ENCODE results near the gene HSD17B3.
"Not testable (repeated sequence)": the region's sequence is repeated elsewhere in the genome, so short reads cannot be mapped to it uniquely, and the experiment has no call there.

HSD17B3 gene

DNA sequence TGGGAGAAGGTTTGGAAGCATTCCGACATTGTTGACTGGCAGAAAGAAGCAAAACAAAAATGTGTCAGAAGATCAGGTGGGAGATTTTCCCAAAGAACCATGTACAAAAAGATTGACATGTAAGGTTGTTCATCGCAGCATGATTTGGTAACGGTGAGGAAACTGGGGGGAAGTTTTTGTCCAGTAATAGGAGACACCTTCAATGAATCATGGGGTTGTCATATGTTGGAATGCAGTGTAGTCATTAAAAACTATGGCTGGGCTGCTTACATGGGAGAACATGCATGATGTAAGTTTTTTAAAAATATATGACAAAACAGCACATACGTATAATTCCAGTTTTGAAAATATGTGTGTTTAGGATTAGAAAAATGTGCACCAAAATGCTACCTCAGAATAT is 50.5 kb downstream of the HSD17B3 start:
- Histone ChIP-seq H3K27me3 (ENCODE audit: insufficient read depth, low read length) (no peaks in the 10 kb centered on the region), H3K9ac (ENCODE audit: low read depth, low read length) (no peak overlapping the region), H3K36me3 (ENCODE audit: insufficient read depth, low read depth, low read length) (no peaks in the 10 kb centered on the region), H3K4me3 (ENCODE audit: low read length) (no peak overlapping the region), H3K9me3 (ENCODE audit: insufficient read depth, low read depth, low read length) (no peaks in the 10 kb centered on the region), H3K4me1 (ENCODE audit: insufficient read depth, low read length) (peaks cover 3% of the 10 kb centered on the region; the same call in 1 of the 2 replicates), H3K27ac (ENCODE audit: low read length) (no peak overlapping the region)

DNA sequence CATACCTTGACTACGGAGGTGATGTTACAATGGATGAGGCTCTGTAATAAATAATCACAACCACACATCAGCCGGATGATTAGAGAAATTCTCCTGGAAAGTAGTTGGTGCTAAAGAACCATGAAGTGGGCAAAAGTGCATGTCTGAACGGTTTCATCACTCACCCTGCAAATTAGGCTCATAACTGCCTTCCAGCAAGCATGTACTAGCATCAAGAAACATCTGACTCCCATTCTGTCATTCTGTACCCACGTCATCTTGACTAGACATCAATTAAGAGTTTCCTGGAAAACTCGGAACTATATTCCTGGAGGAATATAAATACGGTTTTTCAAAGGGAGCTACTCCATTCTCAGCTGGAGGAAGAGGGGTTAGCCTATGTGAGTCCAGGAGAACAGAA is 52.2 kb downstream of the HSD17B3 start:
- H3K9ac ChIP-seq (ENCODE audit: low read depth, low read length), result no peak overlapping the region
- H3K27ac ChIP-seq (ENCODE audit: low read length), result no peak overlapping the region
- H3K4me1 ChIP-seq (ENCODE audit: insufficient read depth, low read length), result no peaks in the 10 kb centered on the region
- H3K9me3 ChIP-seq (ENCODE audit: insufficient read depth, low read depth, low read length), result no peaks in the 10 kb centered on the region
- no peaks in the 10 kb centered on the region for H3K36me3 ChIP-seq (ENCODE audit: insufficient read depth, low read depth, low read length)
- H3K27me3 ChIP-seq (ENCODE audit: insufficient read depth, low read length), result no peaks in the 10 kb centered on the region
- no peak overlapping the region for H3K4me3 ChIP-seq (ENCODE audit: low read length)

- Histone ChIP-seq H3K27ac (ENCODE audit: low read length) (no peak overlapping the region), H3K9me3 (ENCODE audit: insufficient read depth, low read depth, low read length) (no peaks in the 10 kb centered on the region), H3K9ac (ENCODE audit: low read depth, low read length) (no peak overlapping the region), H3K4me3 (ENCODE audit: low read length) (no peak overlapping the region), H3K36me3 (ENCODE audit: insufficient read depth, low read depth, low read length) (no peaks in the 10 kb centered on the region), H3K27me3 (ENCODE audit: insufficient read depth, low read length) (no peaks in the 10 kb centered on the region), H3K4me1 (ENCODE audit: insufficient read depth, low read length) (no peaks in the 10 kb centered on the region)
Measured at GRCh38 chr9:96246267-96246671, 55.7 kb downstream of the HSD17B3 start.

- Histone ChIP-seq H3K27me3 (ENCODE audit: insufficient read depth, low read length) (no peaks in the 10 kb centered on the region), H3K36me3 (ENCODE audit: insufficient read depth, low read depth, low read length) (no peaks in the 10 kb centered on the region), H3K9ac (ENCODE audit: low read depth, low read length) (no peak overlapping the region), H3K4me3 (ENCODE audit: low read length) (no peak overlapping the region), H3K4me1 (ENCODE audit: insufficient read depth, low read length) (no peaks in the 10 kb centered on the region), H3K9me3 (ENCODE audit: insufficient read depth, low read depth, low read length) (no peaks in the 10 kb centered on the region), H3K27ac (ENCODE audit: low read length) (no peak overlapping the region)
Measured at GRCh38 chr9:96245399-96245798, 56.6 kb downstream of the HSD17B3 start.

DNA sequence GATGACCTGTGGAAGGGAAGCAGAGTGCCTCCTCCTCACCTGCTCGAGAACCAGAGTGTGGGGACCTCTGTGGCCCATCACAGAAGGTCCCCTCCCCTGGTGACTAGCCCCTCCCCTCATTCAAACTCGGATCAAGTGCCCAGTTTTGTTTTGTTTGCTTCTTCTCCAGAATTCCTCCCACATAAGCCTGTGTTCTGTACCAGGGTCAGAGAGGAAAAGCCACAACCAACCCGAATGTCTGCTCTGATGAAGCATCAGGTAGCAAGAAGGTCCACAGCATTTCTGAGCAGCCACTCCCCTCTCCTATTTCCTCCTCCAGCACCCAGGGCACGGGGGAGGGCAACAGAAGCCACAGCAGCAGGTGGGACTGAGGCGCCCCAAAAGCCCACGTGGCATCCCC is 58.2 kb downstream of the HSD17B3 start:
- H3K4me1 ChIP-seq (ENCODE audit: insufficient read depth, low read length), result no peaks in the 10 kb centered on the region
- H3K27me3 ChIP-seq (ENCODE audit: insufficient read depth, low read length), result no peaks in the 10 kb centered on the region
- H3K9me3 ChIP-seq (ENCODE audit: insufficient read depth, low read depth, low read length), result no peaks in the 10 kb centered on the region
- no peak overlapping the region for H3K4me3 ChIP-seq (ENCODE audit: low read length)
- H3K36me3 ChIP-seq (ENCODE audit: insufficient read depth, low read depth, low read length), result no peaks in the 10 kb centered on the region
- H3K9ac ChIP-seq (ENCODE audit: low read depth, low read length), result no peak overlapping the region
- no peak overlapping the region for H3K27ac ChIP-seq (ENCODE audit: low read length)

- no peak overlapping the region for H3K27ac ChIP-seq (ENCODE audit: low read length)
- H3K36me3 ChIP-seq (ENCODE audit: insufficient read depth, low read depth, low read length), result no peaks in the 10 kb centered on the region
- H3K4me3 ChIP-seq (ENCODE audit: low read length), result no peak overlapping the region
- H3K4me1 ChIP-seq (ENCODE audit: insufficient read depth, low read length), result no peaks in the 10 kb centered on the region
- no peaks in the 10 kb centered on the region for H3K9me3 ChIP-seq (ENCODE audit: insufficient read depth, low read depth, low read length)
- H3K27me3 ChIP-seq (ENCODE audit: insufficient read depth, low read length), result no peaks in the 10 kb centered on the region
- no peak overlapping the region for H3K9ac ChIP-seq (ENCODE audit: low read depth, low read length)
Measured at GRCh38 chr9:96242811-96243210, 59.2 kb downstream of the HSD17B3 start.

- Histone ChIP-seq H3K9me3 (ENCODE audit: insufficient read depth, low read depth, low read length) (no peaks in the 10 kb centered on the region), H3K4me3 (ENCODE audit: low read length) (no peak overlapping the region), H3K4me1 (ENCODE audit: insufficient read depth, low read length) (no peaks in the 10 kb centered on the region), H3K27me3 (ENCODE audit: insufficient read depth, low read length) (no peaks in the 10 kb centered on the region), H3K27ac (ENCODE audit: low read length) (no peak overlapping the region), H3K36me3 (ENCODE audit: insufficient read depth, low read depth, low read length) (no peaks in the 10 kb centered on the region), H3K9ac (ENCODE audit: low read depth, low read length) (no peak overlapping the region)
Measured at GRCh38 chr9:96241391-96241809, 60.6 kb downstream of the HSD17B3 start.

DNA sequence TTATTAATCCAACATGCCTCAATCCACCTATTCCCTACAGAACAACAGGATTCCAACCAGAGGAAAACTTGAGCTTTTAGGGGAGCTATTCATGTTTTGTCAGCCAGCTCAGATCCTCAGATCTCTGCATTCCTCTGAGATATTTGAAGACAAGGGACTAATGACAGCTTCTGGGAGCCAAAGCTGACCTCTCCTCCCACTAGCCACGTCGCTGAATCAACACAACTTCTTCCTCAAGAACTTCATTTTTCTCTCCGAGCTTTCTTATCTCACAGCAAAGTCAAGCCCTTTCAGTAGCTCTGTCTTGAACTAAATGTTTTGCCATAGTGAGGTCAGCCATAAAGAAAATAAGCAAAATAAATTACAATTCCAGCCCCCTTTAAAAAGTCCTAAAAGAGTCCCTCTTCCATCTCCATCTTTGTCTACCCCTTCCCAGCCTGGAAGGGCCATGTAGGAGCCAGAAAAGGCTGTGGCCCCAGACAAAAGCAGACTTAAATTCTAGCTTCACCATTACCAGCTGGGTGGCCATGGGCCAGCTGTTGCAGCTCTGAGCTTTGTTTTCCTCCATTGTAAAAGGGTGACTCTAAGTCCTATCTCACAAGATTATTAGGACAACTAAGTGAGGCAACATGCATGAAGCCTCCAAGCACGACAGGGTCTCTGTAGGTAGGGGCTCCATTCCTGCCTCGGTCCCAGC is 65.0 kb downstream of the HSD17B3 start:
- Histone ChIP-seq H3K27ac (ENCODE audit: low read length) (no peak overlapping the region), H3K36me3 (ENCODE audit: insufficient read depth, low read depth, low read length) (no peaks in the 10 kb centered on the region), H3K9ac (ENCODE audit: low read depth, low read length) (no peak overlapping the region), H3K4me1 (ENCODE audit: insufficient read depth, low read length) (no peaks in the 10 kb centered on the region), H3K9me3 (ENCODE audit: insufficient read depth, low read depth, low read length) (no peaks in the 10 kb centered on the region), H3K27me3 (ENCODE audit: insufficient read depth, low read length) (no peaks in the 10 kb centered on the region), H3K4me3 (ENCODE audit: low read length) (no peak overlapping the region)

- not testable (repeated sequence) for H3K9ac ChIP-seq (ENCODE audit: low read depth, low read length); H3K4me1 ChIP-seq (ENCODE audit: insufficient read depth, low read length); H3K27ac ChIP-seq (ENCODE audit: low read length); H3K36me3 ChIP-seq (ENCODE audit: insufficient read depth, low read depth, low read length); H3K27me3 ChIP-seq (ENCODE audit: insufficient read depth, low read length); H3K9me3 ChIP-seq (ENCODE audit: insufficient read depth, low read depth, low read length); H3K4me3 ChIP-seq (ENCODE audit: low read length)
Measured at GRCh38 chr9:96236337-96236736, 65.6 kb downstream of the HSD17B3 start.

DNA sequence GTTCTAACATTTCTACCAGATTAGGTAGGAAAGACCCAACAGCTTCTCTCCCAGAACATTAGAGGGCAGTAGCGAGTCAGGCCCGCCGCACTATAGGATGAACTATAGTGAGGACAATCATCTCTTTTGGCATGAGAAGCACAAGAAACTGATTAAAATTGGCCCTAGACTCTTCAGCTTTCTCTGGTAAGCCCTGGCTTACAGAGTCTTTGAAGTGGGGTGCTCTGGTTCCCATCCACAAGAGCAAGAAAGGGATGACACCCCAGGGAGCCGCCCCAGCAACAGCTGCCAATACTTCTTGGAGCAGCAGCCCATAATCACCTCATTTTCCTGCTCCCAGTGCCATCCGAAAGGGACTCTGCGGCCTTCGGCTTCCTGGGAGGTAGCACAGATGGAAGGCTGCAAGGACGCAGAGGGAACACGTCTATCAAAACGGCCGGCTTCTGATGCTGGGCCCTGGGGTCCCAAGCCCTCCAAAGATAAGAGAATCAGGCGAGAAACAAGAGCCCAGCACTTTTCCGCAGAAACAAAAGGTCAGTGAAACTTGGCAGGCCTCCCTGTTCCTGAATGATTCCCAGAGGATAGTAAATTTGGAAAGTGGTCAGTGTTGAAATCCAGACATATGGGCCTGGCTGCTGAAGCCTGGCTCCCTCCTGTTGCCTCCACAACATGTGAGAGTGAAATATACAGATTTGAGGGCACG is 69.3 kb downstream of the HSD17B3 start:
- no peak overlapping the region for H3K4me3 ChIP-seq (ENCODE audit: low read length)
- H3K27me3 ChIP-seq (ENCODE audit: insufficient read depth, low read length), result no peaks in the 10 kb centered on the region
- no peak overlapping the region for H3K27ac ChIP-seq (ENCODE audit: low read length)
- no peaks in the 10 kb centered on the region for H3K4me1 ChIP-seq (ENCODE audit: insufficient read depth, low read length)
- no peaks in the 10 kb centered on the region for H3K36me3 ChIP-seq (ENCODE audit: insufficient read depth, low read depth, low read length)
- no peak overlapping the region for H3K9ac ChIP-seq (ENCODE audit: low read depth, low read length)
- H3K9me3 ChIP-seq (ENCODE audit: insufficient read depth, low read depth, low read length), result no peaks in the 10 kb centered on the region

DNA sequence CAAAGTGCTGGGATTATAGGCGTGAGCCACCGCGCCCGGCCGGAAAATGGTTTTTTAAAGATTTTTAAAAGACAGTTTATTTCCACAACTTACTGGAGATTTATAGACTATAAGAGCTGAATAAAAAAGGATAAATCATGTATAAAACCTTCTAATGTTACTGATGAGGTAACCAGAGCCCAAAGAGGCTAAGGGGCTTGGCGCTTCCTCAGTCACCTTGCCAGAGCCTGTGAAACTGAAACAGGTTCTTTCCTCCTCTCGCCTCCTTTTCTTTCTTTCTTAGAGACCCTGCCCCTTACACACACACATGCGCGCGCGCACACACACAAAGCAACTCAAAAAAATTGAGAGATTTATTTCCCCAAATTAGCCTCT is 69.8 kb downstream of the HSD17B3 start:
- Histone ChIP-seq H3K27ac (ENCODE audit: low read length) (no peak overlapping the region), H3K36me3 (ENCODE audit: insufficient read depth, low read depth, low read length) (no peaks in the 10 kb centered on the region), H3K9me3 (ENCODE audit: insufficient read depth, low read depth, low read length) (no peaks in the 10 kb centered on the region), H3K4me3 (ENCODE audit: low read length) (no peak overlapping the region), H3K9ac (ENCODE audit: low read depth, low read length) (no peak overlapping the region), H3K27me3 (ENCODE audit: insufficient read depth, low read length) (no peaks in the 10 kb centered on the region), H3K4me1 (ENCODE audit: insufficient read depth, low read length) (no peaks in the 10 kb centered on the region)

- Histone ChIP-seq H3K36me3 (ENCODE audit: insufficient read depth, low read depth, low read length) (no peaks in the 10 kb centered on the region), H3K9ac (ENCODE audit: low read depth, low read length) (no peak overlapping the region), H3K4me3 (ENCODE audit: low read length) (no peak overlapping the region), H3K27ac (ENCODE audit: low read length) (no peak overlapping the region), H3K4me1 (ENCODE audit: insufficient read depth, low read length) (no peaks in the 10 kb centered on the region), H3K27me3 (ENCODE audit: insufficient read depth, low read length) (no peaks in the 10 kb centered on the region), H3K9me3 (ENCODE audit: insufficient read depth, low read depth, low read length) (no peaks in the 10 kb centered on the region; the same call in none of the 2 replicates)
Measured at GRCh38 chr9:96230002-96230401, 72.0 kb downstream of the HSD17B3 start.
